NB4 (cell line): Measurements from ENCODE around the gene ZNF598.
A peak's percentile ranks its signal among the peaks of the same experiment; 100 is the strongest.

Experiments used
- DNase-seq: peaks from one replicate; pipeline ENCODE4 v3.0.0; 2010; ENCODE audit warnings: low read depth
- H3K4me3 ChIP-seq: one replicate; pipeline ENCODE4 v1.5.1; 2011; ENCODE audit warnings: mild to moderate bottlenecking, low read depth, low read length, moderate library complexity
- CTCF ChIP-seq: IDR thresholded peaks from one replicate; pipeline ENCODE4 v1.5.1; 2012; ENCODE audit warnings: low read depth, low read length
- MAX ChIP-seq: IDR thresholded peaks from 2 replicates; pipeline ENCODE4 v1.6.1; 2011; ENCODE audit warnings: low read depth, low read length
- MYC ChIP-seq: IDR thresholded peaks from 2 replicates; pipeline ENCODE4 v1.6.1; 2011; ENCODE audit warnings: low read depth, low read length
- POLR2A ChIP-seq: IDR thresholded peaks from 2 replicates; pipeline ENCODE4 v1.6.1; 2011; ENCODE audit warnings: mild to moderate bottlenecking; ENCODE audit not compliant: insufficient read length; ENCODE audit errors: extremely low read depth

ZNF598 gene

GRCh38 chr16:2009791-2010510 is at the start of gene ZNF598:
ZNF598 (minus strand) TSS chr16:2009821.
- peak; percentile 89 for DNase-seq
- H3K4me3 ChIP-seq, result peak within 1 kb of the TSS; percentile 95
- TF ChIP-seq POLR2A (peak; percentile 92), MAX (peak; percentile 98), MYC (peak; percentile 85), CTCF (no peak)

GRCh38 chr16:2058872-2059271 is 49.3 kb upstream of the ZNF598 start:
- no peak for DNase-seq
- TF ChIP-seq POLR2A, result no peak
- TF ChIP-seq MYC, result no peak
- TF ChIP-seq MAX, result no peak
- TF ChIP-seq CTCF, result no peak
- H3K4me3 ChIP-seq, result no peak overlapping the region

GRCh38 chr16:2058420-2058819 is 48.8 kb upstream of the ZNF598 start:
- no peak for DNase-seq
- no peak overlapping the region for H3K4me3 ChIP-seq
- no peak for TF ChIP-seq MYC
- TF ChIP-seq CTCF, result no peak
- no peak for TF ChIP-seq MAX
- no peak for TF ChIP-seq POLR2A

- TF ChIP-seq MYC, result no peak
- no peak for TF ChIP-seq CTCF
- TF ChIP-seq POLR2A, result no peak
- no peak for TF ChIP-seq MAX
- DNase-seq, result no peak
- H3K4me3 ChIP-seq, result no peak overlapping the region
These were observed 47.8 kb upstream of the ZNF598 start for GRCh38 chr16:2057438-2057837.

GRCh38 chr16:2056681-2057407 is 47.2 kb upstream of the ZNF598 start:
- DNase-seq, result peak; percentile 29
- no peak for TF ChIP-seq MYC
- TF ChIP-seq POLR2A, result no peak
- no peak for TF ChIP-seq MAX
- peak; percentile 20 for TF ChIP-seq CTCF
- H3K4me3 ChIP-seq, result no peak overlapping the region
